SU-DHL-6 (cell line): ENCODE results near the gene TMEM203.
A peak's percentile ranks its signal among the peaks of the same experiment; 100 is the strongest.

Experiments
- H2AFZ ChIP-seq: fragments of 200-600 bp; sonication (generic); 2 replicates; pipeline ENCODE4 v1.6.1; 2014; ENCODE audit warnings: low read depth, mild to moderate bottlenecking, moderate library complexity, mixed read lengths, antibody characterized with exemption, low read length; ENCODE audit not compliant: severe bottlenecking
- H3F3A ChIP-seq: fragments of 200-600 bp; shearing (Covaris generic); 2 replicates; pipeline ENCODE4 v1.6.0; 2016; ENCODE audit warnings: antibody characterized with exemption, mild to moderate bottlenecking; ENCODE audit not compliant: insufficient read depth
- H3K27ac ChIP-seq: fragments of 200-600 bp; sonication (generic); 2 replicates; pipeline ENCODE4 v1.5.1; 2016; ENCODE audit warnings: low read depth, mild to moderate bottlenecking, low read length, moderate library complexity, mixed read lengths
- H3K27me3 ChIP-seq: fragments of 200-600 bp; sonication (generic), shearing (Covaris generic); 2 replicates; pipeline ENCODE4 v1.6.0; 2014; ENCODE audit warnings: mild to moderate bottlenecking, low read length
- H3K36me3 ChIP-seq: fragments of 200-600 bp; sonication (generic); 2 replicates; pipeline ENCODE4 v1.6.1; 2014; ENCODE audit warnings: mild to moderate bottlenecking, low read length, mixed read lengths
- H3K4me2 ChIP-seq: fragments of 300-600, 200-600 bp; shearing (Covaris generic), sonication (generic); 2 replicates; pipeline ENCODE4 v1.6.0; 2014; ENCODE audit warnings: low read length, low read depth, mild to moderate bottlenecking; ENCODE audit not compliant: poor library complexity, severe bottlenecking
- H3K4me3 ChIP-seq: fragments of 200-600 bp; sonication (generic); 2 replicates; pipeline ENCODE4 v1.5.1; 2014; ENCODE audit warnings: antibody characterized with exemption, low read length, mild to moderate bottlenecking, mixed read lengths; ENCODE audit not compliant: insufficient read depth, poor library complexity, severe bottlenecking
- H3K79me2 ChIP-seq: fragments of 200-600 bp; sonication (generic); 2 replicates; pipeline ENCODE4 v1.6.1; 2014; ENCODE audit warnings: mild to moderate bottlenecking, low read length, moderate library complexity; ENCODE audit not compliant: insufficient read depth
- H3K9ac ChIP-seq: fragments of 200-600 bp; sonication (generic); 2 replicates; pipeline ENCODE4 v1.7.0; 2014; ENCODE audit warnings: mild to moderate bottlenecking, low read length
- H3K9me2 ChIP-seq: fragments of 200-600 bp; sonication (generic); replicated peaks from 2 replicates; pipeline ENCODE4 v1.6.1; 2014; ENCODE audit warnings: low read length; ENCODE audit not compliant: insufficient read depth
- H3K9me3 ChIP-seq: fragments of 200-600 bp; sonication (generic); 2 replicates; pipeline ENCODE4 v1.6.1; 2014; ENCODE audit warnings: low read length, mixed read lengths; ENCODE audit not compliant: insufficient read depth
- H4K20me1 ChIP-seq: fragments of 200-600 bp; sonication (generic); 2 replicates; pipeline ENCODE4 v1.6.1; 2014; ENCODE audit warnings: low read depth, mild to moderate bottlenecking, antibody characterized with exemption, low read length, moderate library complexity, mixed read lengths
- EZH2phosphoT487 ChIP-seq: fragments of 200-600 bp; sonication (generic), shearing (Covaris generic); conservative IDR thresholded peaks from 2 replicates; pipeline ENCODE4 v1.6.1; 2018; ENCODE audit warnings: mild to moderate bottlenecking, antibody characterized with exemption, low read length, moderate library complexity, mixed read lengths
- TF ChIP-seq, protein P1 (sequence below): fragments of 200-600 bp; sonication (generic); IDR thresholded peaks from one replicate; pipeline ENCODE4 v1.5.1; 2017; ENCODE audit warnings: antibody characterized with exemption, mild to moderate bottlenecking, low read length, moderate library complexity; ENCODE audit not compliant: insufficient read depth, poor library complexity, severe bottlenecking

The TMEM203 gene

DNA sequence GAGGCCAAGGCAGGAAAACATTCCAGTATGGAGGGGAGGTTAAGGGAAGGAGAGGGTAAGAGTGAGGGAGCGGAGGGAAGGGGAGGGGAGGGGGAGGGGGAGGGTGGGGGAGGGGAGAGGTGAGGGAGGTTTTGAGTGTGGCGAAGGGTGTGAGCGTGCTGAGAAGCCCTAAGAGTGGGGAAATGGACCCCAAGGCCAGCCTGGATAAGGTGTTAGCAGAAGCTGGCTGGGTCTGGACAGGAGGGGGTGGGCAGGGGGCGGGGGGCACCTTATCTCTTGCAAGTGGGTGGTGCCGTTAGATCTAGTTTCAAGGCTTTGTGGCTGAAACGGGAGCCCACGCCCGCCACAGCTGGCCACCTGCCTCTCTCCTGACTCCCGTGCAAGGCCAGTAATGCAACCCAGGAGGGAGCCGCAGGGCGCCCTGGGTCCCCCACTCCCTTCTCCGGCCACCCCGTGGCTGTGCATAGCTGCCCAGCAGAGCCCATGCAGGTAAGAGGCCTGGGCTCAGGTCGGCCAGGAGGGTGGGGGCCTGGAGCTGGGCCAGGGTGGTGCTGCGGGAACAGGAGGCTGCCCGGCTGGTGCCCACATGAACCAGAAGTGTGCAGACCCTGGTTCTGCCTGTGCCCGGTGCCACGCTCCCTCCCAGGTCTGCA lies 22.5 kb upstream of the TMEM203 start:
- Histone ChIP-seq H2AFZ (no peak overlapping the region), H3K9me3 (no peaks in the 10 kb centered on the region), H4K20me1 (no peaks in the 10 kb centered on the region), H3K4me2 (no peak overlapping the region), H3K27ac (no peak overlapping the region), H3K79me2 (no peaks in the 10 kb centered on the region), H3F3A (no peaks in the 10 kb centered on the region), H3K9me2 (no peaks in the 10 kb centered on the region), H3K4me3 (no peak overlapping the region), H3K27me3 (no peaks in the 10 kb centered on the region), H3K36me3 (no peaks in the 10 kb centered on the region), H3K9ac (no peak overlapping the region)
- TF ChIP-seq EZH2phosphoT487, result no peak
- TF ChIP-seq, protein P1, sequence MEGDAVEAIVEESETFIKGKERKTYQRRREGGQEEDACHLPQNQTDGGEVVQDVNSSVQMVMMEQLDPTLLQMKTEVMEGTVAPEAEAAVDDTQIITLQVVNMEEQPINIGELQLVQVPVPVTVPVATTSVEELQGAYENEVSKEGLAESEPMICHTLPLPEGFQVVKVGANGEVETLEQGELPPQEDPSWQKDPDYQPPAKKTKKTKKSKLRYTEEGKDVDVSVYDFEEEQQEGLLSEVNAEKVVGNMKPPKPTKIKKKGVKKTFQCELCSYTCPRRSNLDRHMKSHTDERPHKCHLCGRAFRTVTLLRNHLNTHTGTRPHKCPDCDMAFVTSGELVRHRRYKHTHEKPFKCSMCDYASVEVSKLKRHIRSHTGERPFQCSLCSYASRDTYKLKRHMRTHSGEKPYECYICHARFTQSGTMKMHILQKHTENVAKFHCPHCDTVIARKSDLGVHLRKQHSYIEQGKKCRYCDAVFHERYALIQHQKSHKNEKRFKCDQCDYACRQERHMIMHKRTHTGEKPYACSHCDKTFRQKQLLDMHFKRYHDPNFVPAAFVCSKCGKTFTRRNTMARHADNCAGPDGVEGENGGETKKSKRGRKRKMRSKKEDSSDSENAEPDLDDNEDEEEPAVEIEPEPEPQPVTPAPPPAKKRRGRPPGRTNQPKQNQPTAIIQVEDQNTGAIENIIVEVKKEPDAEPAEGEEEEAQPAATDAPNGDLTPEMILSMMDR, result no peak

GRCh38 chr9:137227054-137227852 lies 21.8 kb upstream of the TMEM203 start, which contains the start of gene RNF224:
TSS of gene RNF224 (plus strand) at chr9:137227502. CDS start at chr9:137228336, 834 bp downstream.
- H3K9ac ChIP-seq, result no peak within 1 kb of the TSS
- no peaks in the 10 kb centered on the region for H3K79me2 ChIP-seq
- no peak within 1 kb of the TSS for H3K4me3 ChIP-seq
- no peak within 1 kb of the TSS for H3K4me2 ChIP-seq
- H3K36me3 ChIP-seq, result no peaks in the 10 kb centered on the region
- H3K27me3 ChIP-seq, result no peaks in the 10 kb centered on the region
- no peaks in the 10 kb centered on the region for H3K9me2 ChIP-seq
- H3K27ac ChIP-seq, result no peak within 1 kb of the TSS
- H2AFZ ChIP-seq, result no peak within 1 kb of the TSS
- TF ChIP-seq EZH2phosphoT487, result no peak
- TF ChIP-seq, protein P1, result peak; percentile 84
- H4K20me1 ChIP-seq, result no peaks in the 10 kb centered on the region
- no peaks in the 10 kb centered on the region for H3F3A ChIP-seq
- no peaks in the 10 kb centered on the region for H3K9me3 ChIP-seq

DNA sequence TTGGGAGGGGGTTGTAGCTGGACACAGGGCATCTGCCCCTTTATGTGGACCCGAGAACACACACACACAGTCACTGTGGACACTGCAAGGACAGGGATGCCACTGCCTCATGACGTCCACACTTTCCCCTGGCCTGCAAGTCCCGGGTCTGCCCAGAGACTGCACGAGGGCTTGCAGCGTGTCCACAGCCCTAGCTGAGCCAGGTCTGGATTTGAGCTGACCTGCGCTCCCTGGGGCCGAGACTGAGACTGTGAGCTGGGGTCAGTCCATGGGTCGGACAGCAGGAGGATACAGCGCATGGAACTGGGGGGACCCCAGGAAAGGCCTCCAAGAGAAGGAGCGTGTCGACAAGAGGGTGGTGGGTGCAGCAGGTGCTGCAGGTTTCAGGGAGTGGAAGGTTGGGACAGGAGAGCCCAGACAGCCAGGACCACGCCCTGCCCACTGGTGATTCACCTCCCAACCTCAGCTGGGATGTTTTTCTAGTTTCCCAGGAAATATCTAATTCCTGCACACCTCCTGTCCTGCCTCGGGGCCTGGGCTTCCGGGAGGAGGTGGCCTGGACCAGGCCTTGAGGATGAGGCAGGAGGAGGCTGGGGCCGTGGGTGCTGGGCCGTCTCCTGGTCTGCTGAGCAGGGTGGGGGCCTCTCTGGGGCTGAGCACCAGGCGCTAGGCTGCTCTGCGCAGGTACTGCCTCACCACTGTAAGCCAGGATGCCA lies 21.0 kb upstream of the TMEM203 start:
- no peak overlapping the region for H3K4me2 ChIP-seq
- H3K4me3 ChIP-seq, result no peak overlapping the region
- no peaks in the 10 kb centered on the region for H3K36me3 ChIP-seq
- TF ChIP-seq, protein P1, result no peak
- no peak for TF ChIP-seq EZH2phosphoT487
- H3K9ac ChIP-seq, result no peak overlapping the region
- no peaks in the 10 kb centered on the region for H3K9me2 ChIP-seq
- no peak overlapping the region for H2AFZ ChIP-seq
- no peaks in the 10 kb centered on the region for H3K27me3 ChIP-seq
- no peaks in the 10 kb centered on the region for H3K79me2 ChIP-seq
- no peaks in the 10 kb centered on the region for H4K20me1 ChIP-seq
- no peak overlapping the region for H3K27ac ChIP-seq
- no peaks in the 10 kb centered on the region for H3K9me3 ChIP-seq
- no peaks in the 10 kb centered on the region for H3F3A ChIP-seq
